MCF 10A (cell line): ENCODE results near the gene MOSPD2. TPM values are rescaled to one million over a fixed set of nuclear protein-coding genes. Genes with fewer than 3 reads are reported as not detected.
A peak's percentile ranks its signal among the peaks of the same experiment; 100 is the strongest.

Experiments
- Bru-seq: library from RNA; stranded (reverse); fragments of 400-500 nt; gene quantifications from one replicate; lab custom pipeline; 2021; lab: Mats Ljungman, UMichigan
- BruChase-seq, 2 experiments: library from RNA; stranded (reverse); fragments of 400-500 nt; gene quantifications; one replicate each; lab custom pipeline; 2021; lab: Mats Ljungman, UMichigan
- BruUV-seq: library from RNA; stranded (reverse); fragments of 400-500 nt; replicated peaks from 2 replicates; lab custom pipeline; 2021; lab: Mats Ljungman, UMichigan
- CTCF ChIA-PET: fragments of 300-600 bp; sonication (Branson Sonifier 250); formaldehyde crosslinking; extraction: SDS; loops from one replicate; lab custom pipeline; 2021; ENCODE audit warnings: antibody characterized with exemption, inconsistent platforms; lab: Yijun Ruan, JAX
- POLR2A ChIA-PET: fragments of 300-600, 350-650 bp; sonication (Branson Sonifier 250); formaldehyde crosslinking; extraction: SDS; loops from one replicate; lab custom pipeline; 2020; ENCODE audit warnings: antibody characterized with exemption, inconsistent platforms; lab: Yijun Ruan, JAX
- DNase-seq: peaks from one replicate; pipeline ENCODE4 v3.0.0-alpha.2; 2018; ENCODE audit not compliant: unreplicated experiment
- H3K27ac Mint-ChIP-seq: one replicate; pipeline ENCODE4 v1.8.0; 2022; ENCODE audit warnings: mild to moderate bottlenecking, low read depth, mixed read lengths; ENCODE audit not compliant: unreplicated experiment
- H3K27me3 Mint-ChIP-seq: one replicate; pipeline ENCODE4 v1.8.0; 2022; ENCODE audit warnings: mixed read lengths; ENCODE audit not compliant: insufficient read depth, unreplicated experiment
- H3K36me3 Mint-ChIP-seq: one replicate; pipeline ENCODE4 v1.8.0; 2022; ENCODE audit warnings: mild to moderate bottlenecking, moderate library complexity, mixed read lengths; ENCODE audit not compliant: insufficient read depth, unreplicated experiment
- H3K4me1 Mint-ChIP-seq: one replicate; pipeline ENCODE4 v1.8.0; 2022; ENCODE audit warnings: mixed read lengths; ENCODE audit not compliant: insufficient read depth, unreplicated experiment
- H3K4me3 Mint-ChIP-seq: one replicate; pipeline ENCODE4 v1.8.0; 2022; ENCODE audit warnings: mild to moderate bottlenecking, moderate library complexity, mixed read lengths; ENCODE audit not compliant: unreplicated experiment
- H3K9me3 Mint-ChIP-seq: one replicate; pipeline ENCODE4 v1.8.0; 2022; ENCODE audit warnings: mixed read lengths; ENCODE audit not compliant: unreplicated experiment
- CTCF ChIP-seq: fragments of 200-600 bp; IDR thresholded peaks from one replicate; pipeline ENCODE4 v1.8.0; 2022; ENCODE audit warnings: antibody characterized with exemption, mild to moderate bottlenecking; ENCODE audit not compliant: unreplicated experiment
- intact Hi-C: fragments of 100-400 bp; cut with micrococcal nuclease; formaldehyde crosslinking; loops from 2 replicates; pipeline ENCODE4 v1.14.1; 2022
- long read RNA-seq: library from polyadenylated mRNA; stranded (forward); transcript quantifications from one replicate; pipeline ENCODE4 v2.0.0, GENCODE V29; 2022
- total RNA-seq: library from RNA; stranded (reverse); gene quantifications from 2 replicates; pipeline ENCODE4 v1.2.3, GENCODE V29; 2022

Gene MOSPD2
- 8.9 and 11.3 TPM in 2 replicates for total RNA-seq
- percentile 66 among the genes with signal in this experiment for Bru-seq, nascent RNA
- BruChase-seq, experiment 1, labeled RNA remaining after a 6-hour chase: percentile 72 among the genes with signal in this experiment
- percentile 70 among the genes with signal in this experiment for BruChase-seq, experiment 2, labeled RNA remaining after a 2-hour chase
- long read RNA-seq, full-length matches to known transcripts: 13 of 13 reads
- long read RNA-seq, partial matches to known transcripts: 0 of 13 reads
- long read RNA-seq, other reads (novel, unspliced or antisense): 0 of 13 reads

DNA sequence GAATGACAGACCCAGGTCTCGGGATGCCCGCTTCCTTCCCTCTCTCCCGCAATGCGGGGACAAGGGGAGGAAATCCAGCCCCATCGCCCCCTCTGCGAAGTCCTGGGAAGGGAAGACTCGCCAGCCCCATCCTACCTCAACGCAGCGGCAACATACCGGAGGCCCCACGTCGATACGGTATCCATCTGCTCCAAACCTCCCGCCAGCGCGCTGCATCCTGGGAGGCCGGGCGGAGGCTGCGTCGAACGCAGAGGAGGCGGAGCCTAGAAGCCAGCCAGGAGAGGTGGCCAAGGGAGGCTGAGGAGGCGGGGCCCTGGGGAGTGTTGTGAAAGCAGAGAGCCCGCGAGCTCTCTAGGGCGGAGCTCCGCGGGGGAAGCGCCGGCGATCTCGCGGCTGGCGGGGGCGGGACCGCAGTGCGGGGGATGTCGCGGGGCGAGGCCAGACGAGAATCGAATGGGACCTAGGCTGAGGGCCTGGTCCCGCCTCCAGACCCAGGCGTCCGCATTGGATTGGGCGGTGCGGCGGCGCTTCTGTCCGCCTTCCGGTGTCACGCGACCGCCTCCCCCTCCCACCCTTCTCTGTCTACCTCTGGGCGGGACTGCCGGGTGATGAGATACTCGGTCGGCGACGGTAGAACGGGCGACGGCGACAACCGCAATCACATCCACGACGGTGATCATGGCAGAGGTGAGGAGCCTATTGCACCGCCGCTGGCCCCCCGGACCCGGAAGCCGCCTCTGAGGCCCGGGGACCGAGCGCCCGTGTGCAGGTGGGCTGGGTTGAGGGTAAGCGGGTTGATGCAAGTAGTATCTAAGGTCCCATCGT is at the start of gene MOSPD2, which contains the start of gene FANCB:
Gene MOSPD2, plus strand, starts transcription at position 571 of the 825 bp plus-strand sequence. Its CDS starts 108 bp downstream, at position 679.
Gene FANCB, minus strand, starts transcription at position 219 of the 825 bp plus-strand sequence. CDS start 7,559 bp downstream, outside the sequence.
- peaks cover 6% of the 10 kb centered on the region for H3K9me3 Mint-ChIP-seq
- peaks cover 7% of the 10 kb centered on the region for H3K36me3 Mint-ChIP-seq
- H3K27me3 Mint-ChIP-seq: peaks cover 11% of the 10 kb centered on the region
- H3K27ac Mint-ChIP-seq: peak within 1 kb of the TSS; percentile 51
- POLR2A ChIA-PET: interaction anchor here (0.7 to 1.5 kb wide), 3 partner anchors 8 to 624 kb away, joined by 3 to 5 read pairs (median 4); no protein-coding TSS in a partner anchor
- TF ChIP-seq CTCF: no peak
- H3K4me3 Mint-ChIP-seq: peak within 1 kb of the TSS; percentile 80
- intact Hi-C loops: no loop called here
- peak; percentile 90 for DNase-seq
- no peaks in the 10 kb centered on the region for H3K4me1 Mint-ChIP-seq
- CTCF ChIA-PET: no interaction called here
- no TSS peak for BruUV-seq

GRCh38 chrX:14825851-14826250 is 47.4 kb upstream of the MOSPD2 start:
- TF ChIP-seq CTCF: no peak
- no TSS peak for BruUV-seq
- Mint-ChIP-seq H3K9me3 (peaks cover 5% of the 10 kb centered on the region), H3K36me3 (no peaks in the 10 kb centered on the region), H3K4me1 (no peaks in the 10 kb centered on the region), H3K27me3 (peaks cover 22% of the 10 kb centered on the region), H3K4me3 (no peak overlapping the region), H3K27ac (no peak overlapping the region)
- ChIA-PET CTCF (no interaction called here), POLR2A (interaction anchor here (0.7 kb wide), 1 partner anchor 682 kb away, joined by 4 read pairs; no protein-coding TSS in a partner anchor)
- no peak for DNase-seq
- intact Hi-C loops: no loop called here

DNA sequence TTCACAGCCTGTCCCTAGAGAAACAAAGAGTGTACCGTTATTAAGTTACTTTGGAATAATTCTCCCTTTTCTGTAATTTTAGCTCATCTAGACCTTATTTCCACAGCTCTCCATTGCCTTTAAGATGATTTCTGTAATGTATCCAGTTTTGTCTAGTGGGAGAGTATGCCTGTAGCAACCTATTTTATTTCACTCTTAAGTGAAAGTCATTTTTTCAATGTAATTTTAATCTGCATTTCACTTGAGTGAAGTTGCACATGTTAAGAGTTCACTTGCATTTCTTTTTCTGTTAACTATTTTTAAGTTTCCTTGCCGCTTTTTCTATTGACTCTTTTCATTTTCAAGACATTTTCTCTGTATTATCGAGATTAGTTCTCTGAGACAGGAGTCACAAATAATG is 46.9 kb upstream of the MOSPD2 start:
- peaks cover 5% of the 10 kb centered on the region for H3K9me3 Mint-ChIP-seq
- no peaks in the 10 kb centered on the region for H3K36me3 Mint-ChIP-seq
- peaks cover 22% of the 10 kb centered on the region for H3K27me3 Mint-ChIP-seq
- no peak for TF ChIP-seq CTCF
- no peak for DNase-seq
- intact Hi-C loops: no loop called here
- no peak overlapping the region for H3K27ac Mint-ChIP-seq
- no peaks in the 10 kb centered on the region for H3K4me1 Mint-ChIP-seq
- ChIA-PET CTCF (interaction anchor here (0.6 kb wide), 1 partner anchor 18 kb away, joined by 3 read pairs; no protein-coding TSS in a partner anchor), POLR2A (no interaction called here)
- no TSS peak for BruUV-seq
- H3K4me3 Mint-ChIP-seq: no peak overlapping the region

GRCh38 chrX:14829643-14830042 is 43.6 kb upstream of the MOSPD2 start:
- BruUV-seq: no TSS peak

More at GRCh38 chrX:14829643-14830042, 43.6 kb upstream of the MOSPD2 start:
- intact Hi-C loops: no loop called here
- POLR2A ChIA-PET: no interaction called here
- CTCF ChIA-PET: interaction anchor here (0.6 kb wide), 1 partner anchor 478 kb away, joined by 3 read pairs; no protein-coding TSS in a partner anchor
- DNase-seq: no peak
- H3K4me1 Mint-ChIP-seq: no peaks in the 10 kb centered on the region
- peaks cover 5% of the 10 kb centered on the region for H3K9me3 Mint-ChIP-seq
- H3K36me3 Mint-ChIP-seq: no peaks in the 10 kb centered on the region
- no peak overlapping the region for H3K4me3 Mint-ChIP-seq
- peaks cover 25% of the 10 kb centered on the region for H3K27me3 Mint-ChIP-seq
- TF ChIP-seq CTCF: no peak
- H3K27ac Mint-ChIP-seq: no peak overlapping the region
